Measurements from ENCODE around the gene ULBP1.
A peak's percentile ranks its signal among the peaks of the same experiment; 100 is the strongest.
"Not testable (repeated sequence)": the region's sequence is repeated elsewhere in the genome, so short reads cannot be mapped to it uniquely, and the experiment has no call there.

ULBP1 gene

GRCh38 chr6:149954328-149954983 is 9.3 kb upstream of the ULBP1 start:
- DNase-seq = not testable (repeated sequence)

- DNase-seq = not testable (repeated sequence)
Observed at GRCh38 chr6:149954984-149955653, 8.6 kb upstream of the ULBP1 start.

- DNase-seq = not testable (repeated sequence)
Observed at GRCh38 chr6:149955654-149956317, 8.0 kb upstream of the ULBP1 start.

GRCh38 chr6:149958124-149958523 is 5.6 kb upstream of the ULBP1 start:
- DNase-seq = not testable (repeated sequence)

GRCh38 chr6:149959806-149960205 is 3.9 kb upstream of the ULBP1 start:
- not testable (repeated sequence) for DNase-seq

- no peak for DNase-seq
Observed at GRCh38 chr6:149960488-149960887, 3.3 kb upstream of the ULBP1 start.

- peak; percentile 37 for DNase-seq
Observed at GRCh38 chr6:149961728-149962425, 1.9 kb upstream of the ULBP1 start.

GRCh38 chr6:149962461-149963211 is 1.1 kb upstream of the ULBP1 start:
- no peak for DNase-seq

GRCh38 chr6:149963212-149963461 is 606 bp upstream of the ULBP1 start:
- peak; percentile 87 for DNase-seq

- peak; percentile 35 for DNase-seq
Observed at GRCh38 chr6:149964308-149965193, 808 bp downstream of the ULBP1 start.

GRCh38 chr6:149965194-149966020 is 1.7 kb downstream of the ULBP1 start:
- DNase-seq = peak; percentile 26

- not testable (repeated sequence) for DNase-seq
Observed at GRCh38 chr6:149966319-149966718, 2.6 kb downstream of the ULBP1 start.

- no peak for DNase-seq
Observed at GRCh38 chr6:149967591-149967990, 3.8 kb downstream of the ULBP1 start.

- not testable (repeated sequence) for DNase-seq
Observed at GRCh38 chr6:149967999-149968398, 4.3 kb downstream of the ULBP1 start.

- DNase-seq = not testable (repeated sequence)
Observed at GRCh38 chr6:149968909-149969308, 5.2 kb downstream of the ULBP1 start.

- DNase-seq = no peak
Observed at GRCh38 chr6:149969635-149970034, 5.9 kb downstream of the ULBP1 start.

GRCh38 chr6:149974394-149974793 is 10.7 kb downstream of the ULBP1 start:
- DNase-seq = not testable (repeated sequence)

- DNase-seq = no peak
Observed at GRCh38 chr6:149974825-149975224, 11.1 kb downstream of the ULBP1 start.

GRCh38 chr6:149975400-149975799 is 11.7 kb downstream of the ULBP1 start:
- DNase-seq = no peak

GRCh38 chr6:149977221-149977620 is 13.5 kb downstream of the ULBP1 start:
- no peak for DNase-seq

GRCh38 chr6:149978610-149979009 is 14.9 kb downstream of the ULBP1 start:
- DNase-seq = no peak
